GM18867 (cell line): ENCODE data around the gene GLRA1.

Source experiments
- ATAC-seq: cut with Tn5 transposase; IDR thresholded peaks from one replicate; pipeline ENCODE4 v1.9.1; 2021; ENCODE audit warnings: mild to moderate bottlenecking, moderate library complexity; ENCODE audit not compliant: unreplicated experiment

The GLRA1 gene

DNA sequence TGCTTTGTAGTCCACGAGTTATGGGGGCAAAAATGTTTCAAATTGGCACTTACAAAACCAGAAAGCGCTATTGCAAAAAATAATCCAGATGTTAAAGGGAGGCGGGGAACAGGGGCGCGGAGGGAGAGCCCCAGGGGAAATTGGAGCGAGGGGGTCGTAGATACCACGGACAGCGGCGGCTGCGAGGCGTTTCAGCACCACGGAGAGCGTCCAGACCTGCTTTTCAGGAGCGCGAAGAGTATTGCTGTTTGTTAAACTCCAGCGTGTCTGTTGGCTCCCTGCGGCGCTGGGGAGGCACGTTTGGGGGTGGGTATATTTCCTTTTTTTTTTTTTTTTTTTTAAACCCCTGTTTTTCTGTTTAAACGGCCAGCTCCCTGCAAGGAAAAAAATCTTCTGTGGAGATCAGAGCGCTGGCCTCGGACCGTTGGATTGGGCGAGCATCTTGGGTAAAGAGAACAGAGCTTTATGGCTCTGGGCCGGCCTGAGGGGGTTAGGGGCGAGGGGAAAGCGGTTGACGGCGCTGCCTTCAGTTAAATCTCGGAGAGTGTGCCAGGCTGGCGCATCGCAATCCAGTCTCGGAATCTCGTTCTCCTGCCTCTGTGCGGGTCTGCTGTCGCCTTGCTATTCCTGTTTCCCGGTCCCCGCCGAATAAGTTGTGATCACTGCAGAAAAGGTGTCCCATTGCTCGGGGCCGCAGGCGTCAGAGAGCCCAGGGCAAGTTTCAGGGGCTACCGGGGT lies at the start of gene GLRA1:
Gene GLRA1, minus strand, starts transcription at position 288 of the 738 bp plus-strand sequence. CDS start 302 bp downstream, outside the sequence.
- no peak for ATAC-seq

DNA sequence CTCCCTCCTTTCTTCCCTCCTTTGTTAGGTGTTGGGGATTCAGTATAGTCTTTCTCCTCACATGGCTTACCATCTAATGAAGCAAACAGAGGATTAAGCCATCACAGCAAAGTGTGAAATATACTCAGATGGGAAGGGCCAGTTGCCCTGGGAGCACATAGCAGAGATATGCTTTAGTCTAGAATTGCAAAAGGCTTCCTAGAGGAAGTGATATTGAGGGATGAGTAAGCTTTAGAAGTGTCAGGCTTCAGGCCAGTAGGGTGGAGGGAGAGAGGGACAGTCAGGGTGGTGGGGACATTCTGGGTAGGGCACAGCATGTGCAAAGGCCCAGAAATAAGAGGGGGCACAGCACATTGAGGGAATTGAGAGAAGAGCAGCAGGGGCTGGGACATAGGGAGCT lies 46.2 kb upstream of the GLRA1 start:
- no peak for ATAC-seq

DNA sequence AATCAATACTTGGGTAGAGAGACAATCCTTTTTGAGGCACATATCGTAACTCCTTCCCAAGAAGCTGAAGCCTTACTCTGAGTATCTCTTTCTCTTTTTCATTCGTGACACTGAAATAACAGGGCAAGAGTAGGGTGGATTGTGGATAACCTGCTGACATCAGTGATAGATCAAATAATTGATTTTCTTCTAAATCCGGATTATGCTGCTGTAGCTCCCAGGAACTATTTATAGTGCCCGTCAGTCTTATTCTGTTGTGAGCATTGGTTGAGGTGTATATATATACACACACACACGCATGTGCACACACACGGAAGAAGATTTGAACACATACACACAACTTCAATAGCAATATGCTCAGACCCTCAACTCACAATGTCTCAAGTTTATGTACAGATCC lies 43.2 kb upstream of the GLRA1 start:
- ATAC-seq = no peak

DNA sequence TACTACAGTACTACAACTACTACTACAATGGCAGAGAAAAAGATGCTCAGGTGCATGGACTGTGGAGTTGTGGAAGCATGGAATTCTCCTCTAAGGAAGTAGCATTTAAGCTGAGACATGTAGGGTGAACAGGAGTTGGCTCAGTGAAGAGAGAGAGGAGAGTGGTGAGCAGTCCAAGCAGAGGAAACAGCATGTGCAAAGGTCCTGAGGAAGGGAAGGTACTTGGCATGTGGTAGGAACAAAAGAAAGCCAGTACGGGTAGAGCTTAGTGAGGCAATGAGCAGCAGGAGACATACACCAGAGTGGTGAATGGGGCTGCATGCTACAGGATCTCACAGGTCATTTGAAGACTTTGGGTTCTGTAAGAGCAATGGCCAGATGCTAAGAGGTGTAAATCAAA lies 41.4 kb upstream of the GLRA1 start:
- no peak for ATAC-seq

DNA sequence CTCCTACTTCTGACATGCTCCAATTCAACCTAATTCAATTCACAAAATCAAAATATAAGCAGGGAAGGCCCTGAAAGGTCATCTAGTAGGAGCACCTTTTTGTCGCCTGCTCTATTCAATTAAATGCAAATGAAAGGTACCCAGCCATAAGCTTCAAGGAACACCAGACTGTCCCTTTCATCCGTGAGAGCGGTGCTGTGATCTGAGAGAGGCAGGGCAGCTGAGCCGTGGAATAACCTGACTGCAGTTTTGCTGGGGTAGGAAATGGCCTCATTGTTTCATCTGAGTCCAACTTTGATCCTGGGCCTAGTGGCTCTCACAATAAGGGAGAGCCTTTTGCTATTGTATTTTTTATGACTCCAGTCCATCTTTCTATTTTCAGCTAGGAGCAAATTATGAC lies 39.8 kb upstream of the GLRA1 start:
- ATAC-seq = no peak

DNA sequence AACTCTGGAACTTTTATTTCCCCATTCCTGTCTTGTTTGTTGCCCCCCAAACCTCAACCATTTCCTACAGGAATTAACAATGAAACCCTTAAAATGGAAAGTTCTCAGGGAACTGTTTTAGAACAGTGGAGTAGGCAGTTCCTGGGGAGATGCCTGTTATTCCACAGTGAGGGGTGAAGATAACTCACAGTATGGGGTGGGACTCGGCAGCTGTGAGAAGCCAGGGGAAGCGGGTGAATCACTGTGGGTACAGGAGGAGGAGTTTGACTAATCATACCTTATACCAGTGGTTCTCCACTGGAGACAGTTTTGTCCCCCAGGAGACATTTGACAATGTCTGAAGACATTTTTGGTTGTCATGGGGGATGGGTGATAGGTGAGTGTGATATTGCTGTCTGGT lies 36.9 kb upstream of the GLRA1 start:
- ATAC-seq = no peak

DNA sequence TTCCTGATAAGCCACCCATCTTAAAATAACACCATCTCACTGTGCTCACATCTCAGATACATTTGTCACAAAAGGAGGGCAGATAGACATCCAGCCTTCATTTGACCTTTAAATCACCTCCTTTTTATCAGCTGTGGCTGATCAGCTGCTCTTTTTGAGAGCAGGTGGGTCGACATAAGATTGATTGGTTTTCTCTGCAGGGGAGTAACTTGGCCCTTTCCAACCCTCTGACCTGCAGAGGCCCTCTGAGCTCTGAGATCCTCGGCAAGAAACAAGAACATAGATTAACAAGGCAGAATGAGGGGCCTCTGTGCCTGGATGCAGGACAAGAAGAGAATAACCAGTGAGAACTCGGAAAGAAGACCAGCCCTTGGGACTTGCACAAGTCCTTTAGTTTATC lies 33.5 kb upstream of the GLRA1 start:
- no peak for ATAC-seq

DNA sequence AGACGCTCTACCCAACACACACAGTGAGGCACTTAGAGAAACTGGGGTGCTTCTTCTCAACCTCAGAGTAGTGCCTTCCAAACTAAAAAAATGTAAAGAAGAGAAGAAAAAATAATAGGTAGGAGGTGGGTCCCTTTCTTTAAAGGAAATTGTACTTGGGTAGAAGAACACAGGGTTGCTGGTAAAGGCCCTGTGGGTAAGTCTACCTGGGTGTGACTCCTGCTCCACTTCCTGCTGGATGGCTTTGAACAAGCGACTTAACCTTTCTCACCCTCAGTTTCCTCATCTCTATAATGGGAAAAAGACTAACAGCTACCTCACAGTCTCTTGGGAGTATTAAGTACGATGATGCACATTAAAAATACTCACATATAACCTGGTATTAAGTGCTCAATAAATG lies 32.1 kb upstream of the GLRA1 start:
- no peak for ATAC-seq

DNA sequence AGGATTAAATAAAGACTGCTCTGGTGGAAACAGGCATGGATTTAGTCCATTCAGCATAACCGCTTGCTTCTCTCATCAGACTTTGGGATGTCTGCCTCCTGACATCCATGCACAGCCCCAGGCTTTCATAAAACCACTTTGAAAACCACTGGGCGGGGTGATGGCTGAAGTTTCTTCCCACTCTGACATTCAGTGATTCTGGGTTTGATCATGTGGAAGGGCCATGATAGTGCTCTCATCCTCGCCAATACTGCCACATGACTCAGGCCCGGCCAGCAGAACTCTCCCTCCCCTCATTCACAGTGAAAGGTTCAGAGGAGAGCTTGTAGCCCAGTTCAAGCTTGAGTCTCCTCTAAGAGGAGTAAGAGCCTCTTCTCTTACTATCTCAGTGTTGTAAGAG lies 29.6 kb upstream of the GLRA1 start:
- ATAC-seq = no peak

DNA sequence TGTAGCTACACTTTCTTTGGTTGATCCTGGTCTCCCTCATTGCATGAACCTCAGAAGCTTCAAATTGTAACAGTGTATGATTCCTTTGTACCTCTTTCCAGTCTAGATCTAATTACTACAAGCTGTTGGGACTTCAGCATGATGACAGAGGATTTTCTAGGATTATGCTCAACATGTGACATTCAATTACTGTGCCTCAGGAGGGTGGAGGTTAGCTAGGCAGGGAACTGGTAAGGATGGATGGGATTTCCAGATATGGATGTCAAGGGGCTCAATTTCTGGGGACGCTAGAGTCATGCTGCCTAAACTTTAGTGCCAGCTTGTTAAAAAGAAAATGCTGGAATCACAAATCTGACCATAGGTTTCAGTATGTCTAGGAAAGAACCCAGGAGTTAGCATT lies 29.2 kb upstream of the GLRA1 start:
- ATAC-seq = no peak

DNA sequence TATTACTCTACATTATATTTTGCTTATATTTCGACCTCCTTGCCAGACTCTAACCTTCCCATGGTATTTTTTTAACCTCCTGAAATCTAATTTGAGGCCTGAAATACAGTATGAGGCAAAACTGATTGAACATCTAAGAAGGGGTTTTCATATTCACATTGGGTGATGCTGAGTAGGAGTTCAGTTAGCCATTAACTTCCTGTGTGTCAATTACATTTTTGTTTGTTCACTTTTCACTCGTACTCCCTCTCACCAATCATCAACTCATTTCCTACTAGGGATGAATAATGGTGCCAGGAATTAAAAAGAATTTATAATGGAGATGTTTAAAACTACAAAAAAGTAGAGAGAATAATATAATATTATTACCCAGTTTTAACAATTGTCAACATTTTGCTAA lies 27.6 kb upstream of the GLRA1 start:
- ATAC-seq = no peak

DNA sequence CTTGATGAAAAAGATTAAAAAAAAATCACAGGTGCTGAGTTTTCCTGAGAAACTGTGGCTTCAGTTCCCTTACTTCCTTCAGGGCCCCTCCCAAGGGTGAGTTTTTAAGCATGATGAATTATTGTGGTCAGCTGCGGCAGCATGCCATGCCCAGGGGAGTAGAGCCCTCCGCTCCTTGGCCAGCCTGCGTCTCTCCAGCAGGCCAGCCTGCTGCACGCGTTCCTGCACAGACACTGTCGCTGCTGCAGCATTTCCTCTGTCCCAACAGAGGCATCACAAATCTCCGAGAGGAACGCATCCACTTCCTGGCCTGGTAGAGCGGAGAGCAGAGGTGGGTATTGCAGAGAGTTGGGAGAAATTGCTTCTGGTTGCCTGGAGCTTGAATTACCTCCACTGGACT lies 26.1 kb upstream of the GLRA1 start:
- ATAC-seq = no peak

DNA sequence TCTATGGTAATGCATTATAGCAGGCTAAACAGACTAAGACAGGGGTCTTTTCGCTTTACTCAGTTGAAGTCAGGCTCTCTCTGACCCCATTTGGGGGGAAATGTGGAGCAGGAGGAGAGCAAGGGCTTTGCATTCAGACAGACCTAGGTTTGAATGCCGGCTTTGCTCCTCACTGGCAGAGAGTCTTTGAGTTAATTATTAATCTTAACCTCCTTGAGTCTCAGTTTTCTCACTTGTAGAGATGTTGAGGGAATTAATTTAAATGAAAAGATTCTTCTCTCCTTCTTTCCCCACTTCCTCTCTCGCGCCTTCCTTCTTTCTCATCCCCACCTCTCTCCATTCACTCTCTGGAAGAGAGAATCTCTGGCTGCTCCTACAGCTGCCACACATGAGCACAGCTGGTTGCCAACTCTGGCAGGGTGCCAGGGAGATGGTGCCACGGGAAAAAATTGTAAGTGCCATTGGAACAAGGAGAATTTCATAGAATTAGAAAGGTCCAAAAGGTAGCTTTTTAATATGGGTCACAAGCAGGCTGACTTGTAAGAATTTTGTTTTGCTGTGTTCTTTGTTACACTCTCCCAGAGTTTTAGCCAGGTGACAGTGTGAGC lies 25.2 kb upstream of the GLRA1 start:
- no peak for ATAC-seq

DNA sequence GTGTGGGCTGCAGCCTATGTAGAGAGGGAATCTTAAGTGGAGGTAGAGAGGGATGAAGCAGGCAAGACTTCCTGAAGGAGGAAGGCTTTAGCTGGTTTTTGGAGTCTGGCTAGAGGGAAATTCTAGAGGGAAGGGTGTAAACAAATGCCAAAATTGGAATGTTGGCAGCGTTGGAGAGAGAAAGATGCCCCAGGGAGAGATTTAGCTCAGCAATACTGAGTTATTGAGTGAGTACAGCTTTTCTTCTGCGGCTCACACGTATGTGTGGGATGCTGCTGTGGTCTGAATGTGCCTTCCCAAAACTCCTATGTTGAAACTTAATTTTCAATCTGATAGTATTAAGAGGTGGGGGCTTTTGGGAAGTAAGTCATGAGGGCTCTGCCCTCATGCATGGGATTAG lies 24.5 kb upstream of the GLRA1 start:
- ATAC-seq = no peak

DNA sequence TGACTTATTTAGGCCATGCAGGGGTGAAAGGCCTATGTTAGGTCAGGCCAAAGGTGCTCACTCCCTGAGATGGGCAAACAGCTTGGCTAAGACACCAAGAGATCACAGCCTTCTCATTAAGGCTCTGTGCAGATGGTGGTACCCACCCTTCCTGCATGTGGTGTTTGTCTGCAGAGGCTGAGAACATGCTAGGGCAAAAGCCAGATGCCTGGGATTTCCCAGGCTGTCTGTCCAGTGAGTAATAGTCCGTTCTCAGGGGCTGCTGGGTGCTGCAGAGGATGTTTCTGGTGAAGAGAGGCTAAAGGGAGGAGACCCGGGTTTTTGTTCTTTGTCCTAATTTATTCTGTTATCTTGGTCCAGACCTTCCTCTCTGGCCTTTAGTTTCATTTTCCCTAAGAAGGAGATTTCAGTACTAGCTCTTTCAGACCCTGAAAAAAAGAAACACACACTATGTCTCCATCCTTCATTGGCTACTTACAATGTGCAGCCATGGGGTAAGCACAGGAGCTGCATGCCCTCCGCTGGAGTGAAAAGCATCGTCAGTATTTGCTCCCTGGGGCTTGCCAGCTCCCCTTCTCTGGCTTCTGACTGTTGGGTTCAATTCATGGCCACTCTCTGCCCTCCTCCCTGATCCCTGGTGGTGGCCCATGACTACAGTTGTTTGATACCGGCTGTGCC lies 23.4 kb upstream of the GLRA1 start:
- ATAC-seq = no peak

DNA sequence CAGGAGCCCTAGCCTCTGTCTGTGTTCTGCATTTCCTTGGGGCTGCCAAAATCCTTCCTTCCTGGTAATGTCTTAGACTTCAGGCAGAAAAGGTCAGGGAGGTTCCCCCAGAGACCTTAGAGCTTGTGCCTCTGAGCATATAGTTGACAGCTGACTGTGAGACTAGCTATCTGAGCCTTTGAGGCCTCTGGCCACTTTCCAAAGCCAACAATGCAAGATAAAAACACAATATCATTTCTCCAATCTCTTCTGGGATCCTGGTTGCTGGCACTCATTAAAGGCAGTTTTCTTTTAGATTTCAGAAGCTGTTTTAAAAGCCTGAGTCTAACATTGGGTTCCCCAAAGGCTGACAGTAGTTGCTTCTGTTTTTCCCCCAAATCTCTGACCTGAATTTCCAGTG lies 13.2 kb upstream of the GLRA1 start:
- ATAC-seq = no peak

DNA sequence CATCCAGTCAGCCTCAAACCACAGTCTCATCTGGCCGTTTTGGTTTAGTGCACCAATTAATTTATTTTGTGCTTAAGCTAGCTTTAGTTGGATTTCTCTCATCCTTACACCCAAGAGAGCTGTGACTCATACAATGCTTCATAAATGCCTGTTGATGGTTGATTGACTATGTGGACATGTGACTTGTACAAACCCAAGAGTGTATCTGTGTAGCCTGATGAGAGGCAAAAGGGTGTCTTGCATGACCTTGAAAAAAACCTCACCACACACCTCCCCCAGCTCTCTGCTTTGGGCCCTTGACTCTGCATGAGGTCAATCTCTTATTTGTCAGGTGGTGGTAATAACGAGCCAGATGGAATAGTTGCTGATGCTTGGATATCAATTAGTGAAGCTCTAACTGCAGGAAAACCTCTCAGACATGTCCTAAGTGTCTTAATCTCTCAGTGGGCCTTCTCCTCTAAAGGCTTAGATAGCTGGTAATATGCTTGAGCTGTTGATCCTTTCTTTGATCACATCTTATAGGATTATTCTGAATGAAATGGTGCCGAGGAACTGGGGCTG lies 10.6 kb upstream of the GLRA1 start:
- ATAC-seq = no peak

DNA sequence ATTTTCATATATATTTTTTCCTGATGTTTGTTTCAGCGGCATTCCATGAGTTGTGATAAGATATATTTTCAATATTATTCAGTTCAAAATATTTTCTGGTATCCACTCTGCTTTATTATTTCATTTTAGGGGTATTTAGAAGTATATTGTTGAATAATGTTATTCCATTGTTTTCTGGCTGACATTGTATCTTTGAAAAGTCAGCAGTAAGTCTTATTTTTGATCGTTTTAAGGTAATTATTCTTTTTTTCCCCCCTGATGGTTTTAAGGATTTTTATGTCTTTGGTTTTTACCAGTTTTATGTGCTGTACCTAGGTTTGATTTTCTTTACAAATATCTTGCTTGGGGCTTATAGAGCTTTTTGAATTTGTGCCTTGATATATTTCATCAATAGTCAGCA lies 6.6 kb upstream of the GLRA1 start:
- no peak for ATAC-seq

DNA sequence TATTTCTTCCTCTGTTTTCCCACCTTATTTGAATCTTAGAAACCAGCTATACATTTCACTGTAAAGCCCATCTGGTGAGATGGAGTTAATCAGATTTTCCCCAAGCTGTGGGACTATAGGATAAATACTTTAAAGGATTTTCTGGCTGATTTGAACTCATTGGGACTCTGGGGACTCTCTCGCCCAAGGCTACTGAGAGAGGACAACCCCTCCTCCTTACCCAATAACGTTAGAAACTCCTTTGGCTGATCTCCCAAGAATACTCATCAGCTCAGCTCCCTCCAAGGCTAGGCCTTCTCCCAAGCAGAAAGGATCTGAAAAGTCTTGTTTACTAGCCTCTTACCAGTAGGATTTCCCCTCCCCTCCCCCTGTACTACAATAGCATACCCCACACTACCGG lies 1.5 kb upstream of the GLRA1 start:
- no peak for ATAC-seq

DNA sequence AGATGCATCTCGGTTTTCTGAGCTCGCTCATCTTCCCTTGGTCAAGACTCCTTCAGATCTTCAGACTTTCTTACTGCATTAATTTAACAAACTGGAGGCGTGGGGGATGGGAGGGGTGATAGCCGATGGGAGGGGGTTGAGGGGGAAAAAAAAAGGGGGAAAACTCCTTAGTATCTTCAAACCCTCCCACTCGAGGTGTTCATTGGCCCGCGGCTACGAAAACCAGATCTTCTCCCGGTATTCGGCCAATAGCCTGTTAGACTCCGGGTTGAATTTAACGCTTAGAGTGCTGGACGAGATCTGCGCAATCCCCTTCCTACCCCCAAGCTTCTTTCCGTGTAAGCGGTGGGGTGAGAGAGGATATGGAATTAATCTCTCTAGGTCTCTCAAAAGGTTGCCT lies 689 bp upstream of the GLRA1 start:
- ATAC-seq = no peak

DNA sequence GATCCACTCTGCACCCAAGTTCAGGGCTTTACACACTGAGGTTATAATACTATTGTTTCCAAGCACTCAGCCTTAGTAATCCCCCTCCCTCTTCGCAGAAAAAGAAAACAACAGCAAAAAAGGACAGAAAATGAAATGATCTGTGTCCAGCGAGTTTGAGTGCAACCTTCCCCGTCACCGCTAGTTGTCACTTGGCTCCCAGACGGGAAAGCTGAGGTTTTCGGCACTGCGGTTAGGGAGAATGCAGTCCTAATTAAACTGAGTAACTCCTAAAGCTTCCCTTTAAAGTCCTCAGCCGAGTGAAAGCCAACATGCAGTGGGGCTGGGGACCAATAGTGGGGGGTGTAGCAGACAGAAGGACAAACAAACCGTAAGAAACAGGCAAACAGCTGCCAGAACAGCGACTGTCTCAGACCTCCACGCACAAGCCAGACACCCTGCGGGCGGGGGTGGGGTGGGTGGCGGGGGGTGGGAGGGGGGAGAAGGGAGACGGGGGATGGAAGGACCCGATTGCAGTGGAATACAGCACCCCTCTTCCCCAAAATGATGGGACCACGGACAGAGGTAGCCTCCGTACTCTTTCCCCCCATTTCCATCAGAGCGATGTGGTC lies 680 bp downstream of the GLRA1 start:
- no peak for ATAC-seq

DNA sequence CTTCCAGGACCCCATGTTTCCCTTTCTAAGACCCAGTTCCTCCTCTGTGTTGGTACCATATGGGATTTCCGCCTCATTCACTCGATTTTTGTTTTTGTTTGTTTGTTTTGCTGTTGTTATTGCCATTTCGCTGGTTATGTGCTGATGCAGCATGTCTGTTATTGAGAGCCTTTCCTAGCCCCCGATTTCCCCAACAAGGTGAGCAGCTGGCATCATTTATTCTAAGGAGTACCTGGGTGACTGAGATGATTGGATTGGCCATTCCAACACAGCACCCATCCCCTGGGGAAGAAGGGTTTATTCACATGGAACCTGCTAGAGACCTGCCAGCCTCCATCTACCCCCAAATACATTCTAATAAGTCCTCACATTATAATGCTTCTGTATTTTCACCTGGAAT lies 2.7 kb downstream of the GLRA1 start:
- ATAC-seq = no peak
